NT2/D1 (cell line): Measurements from ENCODE around the gene CCDC107.

ENCODE experiments used
- DNase-seq: peaks from one replicate; pipeline ENCODE4 v3.0.0-alpha.2; 2011; ENCODE audit warnings: low read depth, low spot score
- H3K27me3 ChIP-seq: 2 replicates; pipeline ENCODE4 v1.6.0; 2011; ENCODE audit warnings: mild to moderate bottlenecking; ENCODE audit not compliant: insufficient read length, insufficient read depth
- H3K36me3 ChIP-seq: 2 replicates; pipeline ENCODE4 v1.6.1; 2011; ENCODE audit warnings: mild to moderate bottlenecking, low read length, mixed read lengths; ENCODE audit not compliant: insufficient read depth, insufficient read length
- H3K4me1 ChIP-seq: 2 replicates; pipeline ENCODE4 v1.5.1; 2011; ENCODE audit not compliant: insufficient read depth, insufficient read length
- H3K4me3 ChIP-seq: 2 replicates; pipeline ENCODE4 v1.5.1; 2011; ENCODE audit warnings: low read depth; ENCODE audit not compliant: insufficient read length
- H3K9ac ChIP-seq: 2 replicates; pipeline ENCODE4 v1.6.0; 2011; ENCODE audit warnings: low read depth; ENCODE audit not compliant: insufficient read length
- H3K9me3 ChIP-seq: 2 replicates; pipeline ENCODE4 v1.5.1; 2011; ENCODE audit warnings: mild to moderate bottlenecking, low read length; ENCODE audit not compliant: insufficient read depth
- SUZ12 ChIP-seq: IDR thresholded peaks from 2 replicates; pipeline ENCODE4 v1.6.1; 2011; ENCODE audit not compliant: insufficient read length, insufficient read depth; ENCODE audit errors: extremely low read depth
- YY1 ChIP-seq: IDR thresholded peaks from 2 replicates; pipeline ENCODE4 v1.6.1; 2011; ENCODE audit not compliant: insufficient read length, insufficient read depth
- ZNF274 ChIP-seq: IDR thresholded peaks from 2 replicates; pipeline ENCODE4 v1.6.1; 2011; ENCODE audit warnings: mild to moderate bottlenecking, low read depth, low read length

Gene CCDC107

GRCh38 chr9:35656831-35657545 lies 1.1 kb upstream of the CCDC107 start:
- Histone ChIP-seq H3K36me3 (peaks cover 21% of the 10 kb centered on the region), H3K9ac (peak overlapping the region; percentile 34), H3K4me1 (peaks cover under 1% of the 10 kb centered on the region), H3K27me3 (peaks cover 7% of the 10 kb centered on the region), H3K9me3 (no peaks in the 10 kb centered on the region), H3K4me3 (peak overlapping the region; percentile 34)
- no peak for TF ChIP-seq YY1
- no peak for TF ChIP-seq SUZ12
- TF ChIP-seq ZNF274: no peak
- DNase-seq: no peak

GRCh38 chr9:35657546-35658136 lies 451 bp upstream of the CCDC107 start, which contains the start of gene RMRP:
TSS of gene RMRP (minus strand) at chr9:35658019.
- Histone ChIP-seq H3K36me3 (peaks cover 28% of the 10 kb centered on the region), H3K9ac (peak within 1 kb of the TSS; percentile 97), H3K4me3 (peak within 1 kb of the TSS; percentile 84), H3K9me3 (no peaks in the 10 kb centered on the region), H3K4me1 (no peaks in the 10 kb centered on the region), H3K27me3 (peaks cover 7% of the 10 kb centered on the region)
- DNase-seq: peak; percentile 98
- TF ChIP-seq YY1 (no peak), SUZ12 (no peak), ZNF274 (no peak)

- TF ChIP-seq YY1 (no peak), ZNF274 (no peak), SUZ12 (no peak)
- peaks cover 40% of the 10 kb centered on the region for H3K36me3 ChIP-seq
- peaks cover 6% of the 10 kb centered on the region for H3K4me1 ChIP-seq
- peak overlapping the region; percentile 84 for H3K4me3 ChIP-seq
- no peak for DNase-seq
- H3K9me3 ChIP-seq: no peaks in the 10 kb centered on the region
- peaks cover 7% of the 10 kb centered on the region for H3K27me3 ChIP-seq
- H3K9ac ChIP-seq: peak overlapping the region; percentile 97
Measured at GRCh38 chr9:35658968-35659220, 802 bp downstream of the CCDC107 start.

- peak overlapping the region; percentile 84 for H3K4me3 ChIP-seq
- H3K4me1 ChIP-seq: peaks cover 8% of the 10 kb centered on the region
- H3K9me3 ChIP-seq: no peaks in the 10 kb centered on the region
- peak overlapping the region; percentile 15 for H3K9ac ChIP-seq
- peaks cover 7% of the 10 kb centered on the region for H3K27me3 ChIP-seq
- peaks cover 45% of the 10 kb centered on the region for H3K36me3 ChIP-seq
- no peak for DNase-seq
- TF ChIP-seq ZNF274 (no peak), SUZ12 (no peak), YY1 (no peak)
Measured at GRCh38 chr9:35659340-35659739, 1.2 kb downstream of the CCDC107 start.

- H3K9ac ChIP-seq: no peak overlapping the region
- H3K4me1 ChIP-seq: peaks cover 12% of the 10 kb centered on the region
Measured at GRCh38 chr9:35660966-35661415, 2.9 kb downstream of the CCDC107 start.

GRCh38 chr9:35661756-35662350 lies 3.8 kb downstream of the CCDC107 start:
- no peak for TF ChIP-seq YY1
- TF ChIP-seq ZNF274: no peak
- TF ChIP-seq SUZ12: no peak

More at GRCh38 chr9:35660966-35661415, 2.9 kb downstream of the CCDC107 start:
- Histone ChIP-seq H3K4me3 (no peak overlapping the region), H3K9me3 (no peaks in the 10 kb centered on the region), H3K36me3 (peaks cover 45% of the 10 kb centered on the region), H3K27me3 (peaks cover 4% of the 10 kb centered on the region)
- no peak for TF ChIP-seq YY1
- no peak for TF ChIP-seq SUZ12
- no peak for TF ChIP-seq ZNF274
- DNase-seq: no peak

GRCh38 chr9:35662437-35662836 lies 4.3 kb downstream of the CCDC107 start:
- peaks cover 45% of the 10 kb centered on the region for H3K36me3 ChIP-seq
- H3K4me1 ChIP-seq: peaks cover 12% of the 10 kb centered on the region

More at GRCh38 chr9:35661756-35662350, 3.8 kb downstream of the CCDC107 start:
- peaks cover 45% of the 10 kb centered on the region for H3K36me3 ChIP-seq
- H3K27me3 ChIP-seq: no peaks in the 10 kb centered on the region
- H3K4me3 ChIP-seq: no peak overlapping the region
- H3K9ac ChIP-seq: no peak overlapping the region
- peaks cover 12% of the 10 kb centered on the region for H3K4me1 ChIP-seq
- DNase-seq: no peak
- no peaks in the 10 kb centered on the region for H3K9me3 ChIP-seq

More at GRCh38 chr9:35662437-35662836, 4.3 kb downstream of the CCDC107 start:
- no peak for DNase-seq
- Histone ChIP-seq H3K9ac (no peak overlapping the region), H3K27me3 (no peaks in the 10 kb centered on the region), H3K9me3 (no peaks in the 10 kb centered on the region), H3K4me3 (no peak overlapping the region)
- TF ChIP-seq YY1 (no peak), ZNF274 (no peak), SUZ12 (no peak)
